ENCODE measurements around the gene RGS7BP. TPM values are rescaled to one million over a fixed set of nuclear protein-coding genes. Genes with fewer than 3 reads are reported as not detected.

Gene RGS7BP
- total and polyA plus RNA-seq, 10 of the 15 experiments (the other 5 are each of a cell fraction or from before 2014, with no cell fraction given) = not detected

- in situ Hi-C loops (cut with MboI) (no loop called here), intact Hi-C loops (cut with micrococcal nuclease; ENCODE audit: unreplicated experiment) (no loop called here)
- Histone ChIP-seq H3K9ac (ENCODE audit: control insufficient read depth, insufficient read depth, low read length) (no peak overlapping the region), H3K4me2 (ENCODE audit: control insufficient read depth, insufficient read depth) (no peak overlapping the region), H3K4me1 (ENCODE audit: control insufficient read depth, insufficient read depth, low read length) (no peaks in the 10 kb centered on the region), H3K36me3 (ENCODE audit: control insufficient read depth in 2 of 2, insufficient read depth in 2 of 2, low read length in 1 of 2) (no peaks in the 10 kb centered on the region), H3K27ac (ENCODE audit: control insufficient read depth, insufficient read depth) (no peak overlapping the region), H3K27me3 (replicated peaks in 1 of 2; ENCODE audit: control insufficient read depth in 2 of 2, insufficient read depth in 2 of 2, low read length in 1 of 2) (no peaks in the 10 kb centered on the region), H4K20me1 (ENCODE audit: control insufficient read depth, insufficient read depth) (no peaks in the 10 kb centered on the region), H2AFZ (ENCODE audit: control insufficient read depth, low read depth, low read length) (no peak overlapping the region), H3K4me3 (no peak overlapping the region), H3K79me2 (ENCODE audit: control insufficient read depth, insufficient read depth, low read length) (no peaks in the 10 kb centered on the region), H3K9me3 (replicated peaks; ENCODE audit: control insufficient read depth, insufficient read depth, low read length) (no peaks in the 10 kb centered on the region; the same call in 2 of the 3 replicates)
- no TSS peak for BruUV-seq (replicated peaks)
- CTCF ChIA-PET = no interaction called here
- POLR2A ChIA-PET = no interaction called here
- DNase-seq (ENCODE audit: low read depth, low spot score) (no peak), ATAC-seq (no peak), FAIRE-seq (no peak)
- SMC1A ChIA-PET (ENCODE audit: uncharacterized antibody, unreplicated experiment) = interaction anchor here (0.6 to 0.9 kb wide), 2 partner anchors 20 to 481 kb away, joined by 3 read pairs; no protein-coding TSS in a partner anchor
- 8% methylated on average over 1 of the region's 1 CpG for WGBS (ENCODE audit: insufficient coverage, insufficient replicate concordance, low lambda C conversion rate, missing lambda C conversion rate)
- RAD21 ChIA-PET (ENCODE audit: unreplicated experiment) = no interaction called here
- no peak for TF ChIP-seq E2F8 (IDR thresholded peaks at IDR 0.05; ENCODE audit: low read depth, partially characterized antibody)
- no peak for TF ChIP-seq STAT1 (conservative IDR thresholded peaks at IDR 0.05)
- TF ChIP-seq, protein P1, sequence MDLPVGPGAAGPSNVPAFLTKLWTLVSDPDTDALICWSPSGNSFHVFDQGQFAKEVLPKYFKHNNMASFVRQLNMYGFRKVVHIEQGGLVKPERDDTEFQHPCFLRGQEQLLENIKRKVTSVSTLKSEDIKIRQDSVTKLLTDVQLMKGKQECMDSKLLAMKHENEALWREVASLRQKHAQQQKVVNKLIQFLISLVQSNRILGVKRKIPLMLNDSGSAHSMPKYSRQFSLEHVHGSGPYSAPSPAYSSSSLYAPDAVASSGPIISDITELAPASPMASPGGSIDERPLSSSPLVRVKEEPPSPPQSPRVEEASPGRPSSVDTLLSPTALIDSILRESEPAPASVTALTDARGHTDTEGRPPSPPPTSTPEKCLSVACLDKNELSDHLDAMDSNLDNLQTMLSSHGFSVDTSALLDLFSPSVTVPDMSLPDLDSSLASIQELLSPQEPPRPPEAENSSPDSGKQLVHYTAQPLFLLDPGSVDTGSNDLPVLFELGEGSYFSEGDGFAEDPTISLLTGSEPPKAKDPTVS (IDR thresholded peaks at IDR 0.05; ENCODE audit: low read depth, low read length) = no peak
- no peak for TF ChIP-seq SMC3 (IDR thresholded peaks at IDR 0.05; ENCODE audit: borderline replicate concordance, low read length)
- no peak for TF ChIP-seq NFIC (IDR thresholded peaks at IDR 0.05; ENCODE audit: low read depth, low read length)
- no peak for TF ChIP-seq SREBF1 (IDR thresholded peaks at IDR 0.05; ENCODE audit: low read length)
- TF ChIP-seq TBL1XR1 (IDR thresholded peaks at IDR 0.05; ENCODE audit: low read depth, low read length) = no peak
- TF ChIP-seq BCL11A (IDR thresholded peaks at IDR 0.05; ENCODE audit: low read depth, low read length) = no peak
- TF ChIP-seq MYB (IDR thresholded peaks at IDR 0.05; ENCODE audit: borderline replicate concordance, low read depth, low read length) = no peak
- TF ChIP-seq, protein P2, sequence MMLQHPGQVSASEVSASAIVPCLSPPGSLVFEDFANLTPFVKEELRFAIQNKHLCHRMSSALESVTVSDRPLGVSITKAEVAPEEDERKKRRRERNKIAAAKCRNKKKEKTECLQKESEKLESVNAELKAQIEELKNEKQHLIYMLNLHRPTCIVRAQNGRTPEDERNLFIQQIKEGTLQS (IDR thresholded peaks at IDR 0.05; ENCODE audit: borderline replicate concordance, extremely low read depth, low read depth, low read length) = no peak
- no peak for TF ChIP-seq SUPT20H (IDR thresholded peaks at IDR 0.05; ENCODE audit: borderline replicate concordance, control insufficient read depth, low read depth, low read length)
- no peak for TF ChIP-seq SIX5 (IDR thresholded peaks at IDR 0.05; ENCODE audit: low read depth, low read length, severe bottlenecking)
- no peak for TF ChIP-seq BMI1 (IDR thresholded peaks at IDR 0.05; ENCODE audit: borderline replicate concordance)
- TF ChIP-seq, protein P3, sequence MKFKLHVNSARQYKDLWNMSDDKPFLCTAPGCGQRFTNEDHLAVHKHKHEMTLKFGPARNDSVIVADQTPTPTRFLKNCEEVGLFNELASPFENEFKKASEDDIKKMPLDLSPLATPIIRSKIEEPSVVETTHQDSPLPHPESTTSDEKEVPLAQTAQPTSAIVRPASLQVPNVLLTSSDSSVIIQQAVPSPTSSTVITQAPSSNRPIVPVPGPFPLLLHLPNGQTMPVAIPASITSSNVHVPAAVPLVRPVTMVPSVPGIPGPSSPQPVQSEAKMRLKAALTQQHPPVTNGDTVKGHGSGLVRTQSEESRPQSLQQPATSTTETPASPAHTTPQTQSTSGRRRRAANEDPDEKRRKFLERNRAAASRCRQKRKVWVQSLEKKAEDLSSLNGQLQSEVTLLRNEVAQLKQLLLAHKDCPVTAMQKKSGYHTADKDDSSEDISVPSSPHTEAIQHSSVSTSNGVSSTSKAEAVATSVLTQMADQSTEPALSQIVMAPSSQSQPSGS (IDR thresholded peaks at IDR 0.05; ENCODE audit: low read length) = no peak
These were observed 149.8 kb downstream of the RGS7BP start for GRCh38 chr5:64655596-64655995.
